Trophoblast cell (in vitro differentiated cells and primary cell): ENCODE results near the gene ITGB5.

Experiments
- DNase-seq, 2 donors: peaks; one replicate each; pipeline ENCODE4 v3.0.0-alpha.2; 2016
- H2AFZ ChIP-seq: 2 replicates; pipeline ENCODE4 v1.6.1; 2013; ENCODE audit warnings: low read length, moderate library complexity, mild to moderate bottlenecking; ENCODE audit not compliant: insufficient read depth, poor library complexity
- H2AK5ac ChIP-seq: 2 replicates; pipeline ENCODE4 v1.6.1; 2013; ENCODE audit warnings: mild to moderate bottlenecking, low read length
- H2BK120ac ChIP-seq: 2 replicates; pipeline ENCODE4 v1.6.1; 2013; ENCODE audit warnings: low read length, mild to moderate bottlenecking, moderate library complexity; ENCODE audit not compliant: insufficient read depth, poor library complexity
- H2BK12ac ChIP-seq: 2 replicates; pipeline ENCODE4 v1.6.1; 2013; ENCODE audit warnings: mild to moderate bottlenecking, low read length, moderate library complexity
- H2BK5ac ChIP-seq: 2 replicates; pipeline ENCODE4 v1.6.1; 2013; ENCODE audit warnings: low read length, low read depth, moderate library complexity, mild to moderate bottlenecking; ENCODE audit not compliant: poor library complexity
- H3K14ac ChIP-seq: 2 replicates; pipeline ENCODE4 v1.6.1; 2013; ENCODE audit warnings: mild to moderate bottlenecking, low read length
- H3K18ac ChIP-seq: 2 replicates; pipeline ENCODE4 v1.6.1; 2013; ENCODE audit warnings: mild to moderate bottlenecking, low read length
- H3K23ac ChIP-seq: 2 replicates; pipeline ENCODE4 v1.6.1; 2013; ENCODE audit warnings: low read length
- H3K27ac ChIP-seq: 2 replicates; pipeline ENCODE4 v1.5.1; 2013; ENCODE audit warnings: low read depth, mild to moderate bottlenecking, inconsistent platforms, low read length, moderate library complexity
- H3K27me3 ChIP-seq: 2 replicates; pipeline ENCODE4 v1.6.1; 2013; ENCODE audit warnings: inconsistent platforms, mild to moderate bottlenecking, low read length, moderate library complexity; ENCODE audit not compliant: insufficient read depth
- H3K36me3 ChIP-seq, 2 experiments: 1 replicate in 1 of 2; 2 replicates in 1 of 2; pipeline ENCODE4 v1.6.1; 2013; ENCODE audit warnings: low read length in 2 of 2, mild to moderate bottlenecking in 2 of 2, moderate library complexity in 1 of 2; ENCODE audit not compliant: insufficient read depth in 2 of 2, control insufficient read depth in 1 of 2
- H3K4ac ChIP-seq: 2 replicates; pipeline ENCODE4 v1.6.1; 2013; ENCODE audit warnings: low read depth, mild to moderate bottlenecking, low read length, moderate library complexity
- H3K4me1 ChIP-seq, 2 experiments: 1 replicate in 1 of 2; 2 replicates in 1 of 2; pipeline ENCODE4 v1.6.1; 2013; ENCODE audit warnings: low read length in 2 of 2, mild to moderate bottlenecking in 2 of 2, moderate library complexity in 1 of 2; ENCODE audit not compliant: insufficient read depth in 2 of 2, control insufficient read depth in 1 of 2
- H3K4me2 ChIP-seq: 2 replicates; pipeline ENCODE4 v1.6.1; 2013; ENCODE audit warnings: inconsistent platforms, mild to moderate bottlenecking, low read length, moderate library complexity
- H3K4me3 ChIP-seq: 2 replicates; pipeline ENCODE4 v1.5.1; 2013; ENCODE audit warnings: mild to moderate bottlenecking, low read depth, low read length, inconsistent platforms
- H3K79me1 ChIP-seq: one replicate; pipeline ENCODE4 v1.6.1; 2013; ENCODE audit warnings: low read length
- H3K79me2 ChIP-seq: 2 replicates; pipeline ENCODE4 v1.6.1; 2013; ENCODE audit warnings: low read length, mild to moderate bottlenecking; ENCODE audit not compliant: control insufficient read depth, insufficient read depth, poor library complexity
- H3K9ac ChIP-seq: 2 replicates; pipeline ENCODE4 v1.6.1; 2013; ENCODE audit warnings: mild to moderate bottlenecking, low read length
- H3K9me3 ChIP-seq: 2 replicates; pipeline ENCODE4 v1.6.1; 2013; ENCODE audit warnings: low read depth, mild to moderate bottlenecking, control low read depth, inconsistent platforms, low read length; ENCODE audit not compliant: insufficient read depth
- H4K12ac ChIP-seq: 2 replicates; pipeline ENCODE4 v1.6.1; 2013; ENCODE audit warnings: low read depth, mild to moderate bottlenecking, low read length, moderate library complexity
- H4K8ac ChIP-seq: 2 replicates; pipeline ENCODE4 v1.6.1; 2013; ENCODE audit warnings: low read depth, mild to moderate bottlenecking, low read length, moderate library complexity
- H4K91ac ChIP-seq: one replicate; pipeline ENCODE4 v1.6.1; 2013; ENCODE audit warnings: low read depth, mild to moderate bottlenecking, low read length, moderate library complexity
- WGBS: extraction: QIAGEN DNeasy Blood & Tissue Kit; methylation state at CpG from one replicate; pipeline ENCODE4 v1.1.7; 2013; ENCODE audit warnings: missing lambda C conversion rate; ENCODE audit not compliant: insufficient read length, insufficient coverage; ENCODE audit errors: extremely low coverage; 5-methylcytosine and 5-hydroxymethylcytosine counted together

The ITGB5 gene

GRCh38 chr3:124903896-124904834 is 17.0 kb upstream of the ITGB5 start:
- H3K4me2 ChIP-seq, result no peak overlapping the region
- H4K8ac ChIP-seq, result no peak overlapping the region
- no peak overlapping the region for H2AK5ac ChIP-seq
- no peak overlapping the region for H3K23ac ChIP-seq
- H3K14ac ChIP-seq, result no peak overlapping the region
- H2BK120ac ChIP-seq, result no peak overlapping the region
- H3K27me3 ChIP-seq, result no peaks in the 10 kb centered on the region
- H3K4me1 ChIP-seq, result peaks cover 0 to 3% of the 10 kb centered on the region in 2 experiments
- H3K4me3 ChIP-seq, result no peak overlapping the region
- no peak overlapping the region for H3K4ac ChIP-seq
- no peaks in the 10 kb centered on the region for H3K36me3 ChIP-seq
- H4K12ac ChIP-seq, result no peak overlapping the region
- no peak overlapping the region for H3K27ac ChIP-seq
- H2AFZ ChIP-seq, result no peak overlapping the region
- no peaks in the 10 kb centered on the region for H3K79me2 ChIP-seq
- no CpG with 5 or more reads among the region's 1 CpG for WGBS
- H3K79me1 ChIP-seq, result no peaks in the 10 kb centered on the region
- H2BK5ac ChIP-seq, result no peak overlapping the region
- H4K91ac ChIP-seq, result no peak overlapping the region
- no peak for DNase-seq
- no peak overlapping the region for H3K18ac ChIP-seq
- no peak overlapping the region for H2BK12ac ChIP-seq
- no peak overlapping the region for H3K9ac ChIP-seq
- H3K9me3 ChIP-seq, result no peaks in the 10 kb centered on the region

- no peak overlapping the region for H3K23ac ChIP-seq
- no peaks in the 10 kb centered on the region for H3K36me3 ChIP-seq
- H4K12ac ChIP-seq, result no peak overlapping the region
- no peak overlapping the region for H3K14ac ChIP-seq
- no peaks in the 10 kb centered on the region for H3K27me3 ChIP-seq
- H3K4ac ChIP-seq, result no peak overlapping the region
- H3K4me1 ChIP-seq, result no peaks in the 10 kb centered on the region
- no peak overlapping the region for H2BK5ac ChIP-seq
- H3K4me3 ChIP-seq, result no peak overlapping the region
- H3K9ac ChIP-seq, result no peak overlapping the region
- no peaks in the 10 kb centered on the region for H3K79me1 ChIP-seq
- H3K9me3 ChIP-seq, result no peaks in the 10 kb centered on the region
- H4K91ac ChIP-seq, result no peak overlapping the region
- H2BK120ac ChIP-seq, result no peak overlapping the region
- H2AK5ac ChIP-seq, result no peak overlapping the region
- H3K27ac ChIP-seq, result no peak overlapping the region
- no CpG with 5 or more reads among the region's 1 CpG for WGBS
- no peak overlapping the region for H4K8ac ChIP-seq
- no peak for DNase-seq
- no peak overlapping the region for H3K18ac ChIP-seq
- H2BK12ac ChIP-seq, result no peak overlapping the region
- H3K79me2 ChIP-seq, result no peaks in the 10 kb centered on the region
- no peak overlapping the region for H2AFZ ChIP-seq
- H3K4me2 ChIP-seq, result no peak overlapping the region
Observed at GRCh38 chr3:124896824-124897526, 9.8 kb upstream of the ITGB5 start.

- Histone ChIP-seq H3K4ac (no peak overlapping the region), H3K79me1 (peaks cover 2% of the 10 kb centered on the region), H2AFZ (no peak overlapping the region), H2BK12ac (no peak overlapping the region), H3K18ac (no peak overlapping the region), H2BK5ac (no peak overlapping the region), H3K36me3 (no peaks in the 10 kb centered on the region), H4K8ac (no peak overlapping the region), H3K4me3 (no peak overlapping the region), H3K79me2 (no peaks in the 10 kb centered on the region), H3K14ac (no peak overlapping the region), H4K91ac (no peak overlapping the region), H2AK5ac (no peak overlapping the region), H3K23ac (no peak overlapping the region), H2BK120ac (no peak overlapping the region), H4K12ac (no peak overlapping the region), H3K9me3 (no peaks in the 10 kb centered on the region), H3K4me1 (peaks cover 2% of the 10 kb centered on the region in 2 experiments), H3K27ac (no peak overlapping the region), H3K9ac (no peak overlapping the region), H3K4me2 (no peak overlapping the region), H3K27me3 (no peaks in the 10 kb centered on the region)
- DNase-seq, result no peak
- no CpG with 5 or more reads among the region's 7 CpGs for WGBS
Observed at GRCh38 chr3:124895756-124896155, 8.6 kb upstream of the ITGB5 start.

DNA sequence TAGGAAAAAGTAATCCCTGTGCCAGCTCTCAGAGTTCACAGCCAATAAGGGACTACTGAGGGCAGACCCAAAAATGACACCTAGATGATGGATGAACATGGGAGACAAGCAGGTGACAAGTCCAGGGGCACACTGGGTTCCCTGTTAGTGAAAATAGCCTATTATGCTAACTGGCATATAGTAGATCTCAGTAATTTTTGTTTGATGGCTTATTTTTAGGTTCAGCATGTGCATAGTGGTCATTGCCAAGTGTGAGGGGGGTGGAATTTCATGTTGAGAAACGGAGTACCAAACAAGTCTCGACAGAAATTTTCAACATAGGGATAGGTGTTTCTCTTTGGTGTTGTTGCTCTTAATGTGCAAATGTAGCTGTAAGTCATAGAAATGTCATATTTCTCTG is 6.4 kb upstream of the ITGB5 start:
- Histone ChIP-seq H2BK120ac (no peak overlapping the region), H3K23ac (no peak overlapping the region), H3K79me1 (peaks cover 12% of the 10 kb centered on the region), H3K9ac (no peak overlapping the region), H2BK5ac (no peak overlapping the region), H3K4me2 (no peak overlapping the region), H3K9me3 (no peaks in the 10 kb centered on the region), H3K27ac (no peak overlapping the region), H2BK12ac (no peak overlapping the region), H3K4me1 (peaks cover 8% of the 10 kb centered on the region in 2 experiments), H2AK5ac (no peak overlapping the region), H4K91ac (no peak overlapping the region), H3K36me3 (no peaks in the 10 kb centered on the region), H3K18ac (no peak overlapping the region), H3K79me2 (no peaks in the 10 kb centered on the region), H4K12ac (no peak overlapping the region), H2AFZ (no peak overlapping the region), H3K4ac (peak overlapping the region; percentile 40), H3K14ac (no peak overlapping the region), H4K8ac (no peak overlapping the region), H3K27me3 (no peaks in the 10 kb centered on the region), H3K4me3 (no peak overlapping the region)
- DNase-seq, result no peak
- no CpG with 5 or more reads among the region's 2 CpGs for WGBS
